HG02870 (cell line): Measurements from ENCODE around the gene RNF11.

Experiments
- ATAC-seq: cut with Tn5 transposase; IDR thresholded peaks from one replicate; pipeline ENCODE4 v1.9.1; 2021; ENCODE audit warnings: mild to moderate bottlenecking, moderate library complexity; ENCODE audit not compliant: unreplicated experiment

RNF11 gene

GRCh38 chr1:51294566-51295184 is 58.6 kb downstream of the RNF11 start:
- no peak for ATAC-seq

GRCh38 chr1:51295926-51296325 is 59.9 kb downstream of the RNF11 start:
- ATAC-seq, result no peak

- ATAC-seq, result peak; percentile 41
These were observed 60.6 kb downstream of the RNF11 start for GRCh38 chr1:51296383-51297357.

GRCh38 chr1:51297401-51298321 is 61.6 kb downstream of the RNF11 start:
- no peak for ATAC-seq

- ATAC-seq, result no peak
These were observed 62.2 kb downstream of the RNF11 start for GRCh38 chr1:51298322-51298705.

- ATAC-seq, result no peak
These were observed 63.3 kb downstream of the RNF11 start for GRCh38 chr1:51299185-51299885.

- ATAC-seq, result no peak
These were observed 64.1 kb downstream of the RNF11 start for GRCh38 chr1:51299981-51300670.

GRCh38 chr1:51301152-51301843 is 65.2 kb downstream of the RNF11 start:
- ATAC-seq, result peak; percentile 39

GRCh38 chr1:51301844-51302162 is 65.7 kb downstream of the RNF11 start:
- peak; percentile 38 for ATAC-seq

- ATAC-seq, result no peak
These were observed 66.2 kb downstream of the RNF11 start for GRCh38 chr1:51302270-51302669.

- ATAC-seq, result no peak
These were observed 66.7 kb downstream of the RNF11 start for GRCh38 chr1:51302746-51303145.

GRCh38 chr1:51303315-51303714 is 67.2 kb downstream of the RNF11 start:
- ATAC-seq, result no peak

- no peak for ATAC-seq
These were observed 67.7 kb downstream of the RNF11 start for GRCh38 chr1:51303751-51304251.

- no peak for ATAC-seq
These were observed 68.3 kb downstream of the RNF11 start for GRCh38 chr1:51304360-51304759.

- no peak for ATAC-seq
These were observed 69.3 kb downstream of the RNF11 start for GRCh38 chr1:51305371-51305823.

GRCh38 chr1:51306950-51307349 is 70.9 kb downstream of the RNF11 start:
- ATAC-seq, result no peak

GRCh38 chr1:51308636-51309035 is 72.6 kb downstream of the RNF11 start:
- no peak for ATAC-seq

- no peak for ATAC-seq
These were observed 73.2 kb downstream of the RNF11 start for GRCh38 chr1:51309291-51309690.
